Non-pigmented ciliary epithelial cell (primary cell): Measurements from ENCODE around the gene COL28A1.
A peak's percentile ranks its signal among the peaks of the same experiment; 100 is the strongest.
"Not testable (repeated sequence)": the region's sequence is repeated elsewhere in the genome, so short reads cannot be mapped to it uniquely, and the experiment has no call there.

Experiments used
- DNase-seq: peaks from one replicate; pipeline ENCODE4 v3.0.0-alpha.2; 2010; ENCODE audit warnings: low read depth

The COL28A1 gene

GRCh38 chr7:7464991-7465765, 70.5 kb downstream of the COL28A1 start:
- not testable (repeated sequence) for DNase-seq

DNA sequence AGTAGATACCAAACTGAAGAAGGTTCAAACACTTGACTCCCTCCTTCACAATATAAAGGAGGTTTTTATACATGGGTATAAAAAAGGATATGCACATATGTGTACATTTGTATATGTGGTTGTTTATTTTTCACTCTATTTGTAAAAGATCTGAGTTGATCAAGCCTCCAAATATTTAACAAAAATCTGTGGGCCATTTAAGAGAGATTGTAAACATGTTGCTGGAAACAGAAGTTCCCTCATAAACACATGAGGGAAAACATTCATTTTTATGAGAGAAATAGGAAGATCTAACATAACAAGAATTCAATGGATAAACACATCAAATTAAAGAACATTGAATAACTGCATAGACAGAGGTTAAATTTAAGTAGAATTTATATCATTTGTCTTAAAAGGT, 81.7 kb downstream of the COL28A1 start:
- DNase-seq, result no peak

DNA sequence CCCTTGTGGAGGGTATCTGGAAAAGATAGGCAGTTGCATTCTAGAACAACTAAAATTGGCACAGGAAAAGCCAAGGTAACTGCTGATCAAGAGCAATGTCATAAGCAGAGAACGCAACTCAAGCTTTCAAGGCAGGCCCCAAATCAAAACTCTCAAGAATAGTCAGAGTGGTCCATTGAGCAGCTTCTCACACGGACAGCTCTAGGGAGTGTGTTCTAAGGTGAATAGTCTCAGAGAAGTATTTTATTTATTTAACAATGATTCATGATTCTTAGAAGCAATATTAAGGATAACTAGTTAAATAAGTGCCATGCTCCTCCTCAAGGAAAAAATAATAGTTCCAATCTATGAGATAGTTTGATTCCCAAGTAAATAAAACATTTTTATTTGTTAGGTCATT, 83.0 kb downstream of the COL28A1 start:
- no peak for DNase-seq

GRCh38 chr7:7452119-7452518, 83.6 kb downstream of the COL28A1 start:
- no peak for DNase-seq

GRCh38 chr7:7449055-7449454, 86.6 kb downstream of the COL28A1 start:
- no peak for DNase-seq

DNA sequence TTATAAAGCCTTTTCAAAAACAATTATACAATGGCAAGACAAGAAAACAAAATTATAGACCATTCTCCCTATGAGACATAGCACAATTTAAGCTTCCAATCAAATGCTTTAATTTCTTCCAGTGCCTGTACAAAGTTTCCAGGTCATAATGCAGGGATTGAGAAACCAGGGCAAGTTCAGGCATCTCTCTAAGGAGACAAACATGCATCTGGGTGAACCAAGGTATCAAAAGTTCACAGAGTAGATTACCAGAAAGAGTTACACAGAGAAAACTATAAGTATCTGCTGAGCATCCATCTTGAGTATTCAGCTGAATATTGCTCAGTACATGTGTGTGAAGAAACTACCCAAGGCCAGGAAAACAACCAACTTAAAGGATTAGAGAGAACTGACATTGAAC, 89.1 kb downstream of the COL28A1 start:
- DNase-seq, result no peak

- no peak for DNase-seq
Measured at GRCh38 chr7:7443806-7444350, 91.8 kb downstream of the COL28A1 start.

- DNase-seq, result no peak
Measured at GRCh38 chr7:7439564-7439963, 96.1 kb downstream of the COL28A1 start.

- DNase-seq, result peak; percentile 98
Measured at GRCh38 chr7:7438851-7439250, 96.8 kb downstream of the COL28A1 start.

DNA sequence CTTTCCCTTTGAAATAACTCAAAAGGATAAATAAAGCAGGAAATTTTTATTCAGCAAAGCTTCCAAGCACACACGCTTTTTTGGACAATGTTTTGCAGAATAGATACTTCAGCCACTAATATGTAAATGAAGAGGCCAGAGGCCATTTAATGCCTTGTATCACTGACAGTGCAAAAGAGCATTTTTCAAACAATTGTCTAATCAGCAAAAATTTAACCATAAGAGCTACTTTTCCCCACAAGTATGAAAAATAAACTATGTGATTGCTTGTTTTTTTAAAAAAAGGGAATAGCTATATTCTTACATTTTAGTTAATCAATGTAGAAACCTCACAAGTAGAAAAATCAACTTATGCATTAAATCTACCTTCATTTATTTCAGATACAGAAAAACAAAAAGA, 99.7 kb downstream of the COL28A1 start:
- DNase-seq, result no peak

DNA sequence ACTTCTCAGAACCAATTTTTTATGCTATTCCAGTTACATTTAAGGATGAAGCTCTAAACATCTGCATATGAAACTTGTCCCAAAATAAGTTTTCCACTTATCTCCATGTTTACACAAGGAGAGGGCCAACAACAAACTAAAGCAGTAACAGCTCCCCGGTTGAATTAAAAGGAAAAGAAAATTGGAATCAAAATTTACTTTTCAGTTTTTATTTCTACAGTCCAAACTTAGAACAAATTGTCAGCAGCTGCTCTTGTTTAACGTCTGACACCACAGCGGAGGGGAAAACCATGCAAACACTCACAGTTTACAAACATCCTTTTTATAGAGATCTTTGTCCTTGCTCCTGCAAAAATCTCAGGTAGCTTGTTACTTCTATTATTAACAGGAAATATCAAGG, 101.3 kb downstream of the COL28A1 start:
- DNase-seq, result no peak

GRCh38 chr7:7433811-7434210, 101.9 kb downstream of the COL28A1 start:
- DNase-seq, result no peak

DNA sequence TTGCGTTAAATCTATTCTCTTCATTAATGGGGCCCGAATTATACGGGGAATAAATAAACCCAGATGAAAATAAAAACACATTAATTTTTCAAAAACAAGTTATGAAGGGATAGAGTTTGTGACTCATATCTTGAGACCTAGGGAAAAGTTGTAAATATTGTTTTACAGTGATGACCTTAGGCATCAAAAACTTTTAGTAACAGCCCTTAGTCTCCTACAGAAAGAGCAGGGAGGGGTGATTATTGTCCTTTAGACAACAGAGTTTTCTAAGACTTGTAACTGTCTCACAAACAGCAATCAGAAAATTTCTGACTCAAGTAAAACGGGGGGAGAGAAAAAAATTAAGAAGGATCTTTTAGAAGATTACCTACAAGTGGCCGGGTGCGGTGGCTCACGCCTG, 102.7 kb downstream of the COL28A1 start:
- no peak for DNase-seq

GRCh38 chr7:7428806-7429205, 106.9 kb downstream of the COL28A1 start:
- DNase-seq, result no peak

DNA sequence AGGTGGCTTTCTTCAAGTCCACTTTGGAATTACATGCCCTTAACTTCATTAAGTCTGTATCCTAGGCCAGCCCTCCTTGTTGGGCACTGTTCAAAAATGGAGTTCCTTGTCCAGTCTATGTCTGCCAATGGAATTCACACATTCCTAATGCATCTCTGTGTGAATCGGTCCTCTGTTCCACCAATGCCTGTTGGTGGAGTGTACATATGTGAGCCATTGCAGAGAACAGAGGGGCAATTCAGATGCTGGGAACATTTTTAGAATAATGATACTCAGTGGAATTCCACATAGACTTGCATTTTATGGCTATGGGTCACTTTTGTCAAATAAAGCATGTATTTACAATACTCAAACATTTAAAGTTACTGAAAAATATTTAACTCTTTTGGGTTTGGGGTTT, 108.3 kb downstream of the COL28A1 start:
- DNase-seq, result no peak

DNA sequence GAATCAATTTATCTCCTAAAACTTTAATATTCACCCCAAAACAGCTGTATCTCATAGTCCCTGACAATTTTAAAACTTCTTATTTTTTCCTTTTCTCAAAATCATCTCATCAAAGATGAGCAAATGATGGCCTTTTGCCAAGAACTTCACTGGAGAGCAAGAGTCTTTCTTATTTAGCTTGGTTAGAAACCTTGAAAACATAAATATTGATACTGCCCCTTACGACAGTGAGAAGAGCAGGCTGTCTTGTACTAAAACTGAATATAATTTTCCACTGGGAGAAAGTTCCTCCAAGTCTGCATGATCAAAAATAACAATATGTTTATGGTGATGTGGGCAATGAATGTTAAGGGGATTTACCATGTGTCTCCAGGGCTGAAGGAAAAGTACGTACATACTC, 109.0 kb downstream of the COL28A1 start:
- no peak for DNase-seq

- no peak for DNase-seq
Measured at GRCh38 chr7:7425321-7425720, 110.4 kb downstream of the COL28A1 start.

GRCh38 chr7:7424151-7424873, 111.4 kb downstream of the COL28A1 start:
- DNase-seq, result peak; percentile 28

DNA sequence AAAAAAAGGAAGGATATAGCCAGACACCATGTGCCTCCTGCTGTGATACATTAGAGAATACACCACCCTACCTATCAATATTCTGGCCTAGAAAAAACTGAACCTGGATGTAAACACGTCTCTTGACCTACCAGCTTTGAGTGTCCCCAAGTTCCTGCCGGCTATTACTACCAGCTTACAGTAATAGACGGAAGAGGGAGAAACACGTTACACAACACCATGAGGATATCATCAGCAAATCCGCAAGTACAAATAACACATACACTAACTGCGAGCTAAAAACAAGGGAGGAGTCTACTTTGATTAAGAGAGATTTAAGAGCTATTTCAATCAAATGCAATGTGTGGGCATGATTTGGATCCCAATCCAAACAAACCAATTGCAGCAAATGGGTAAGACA, 113.0 kb downstream of the COL28A1 start:
- DNase-seq, result no peak

GRCh38 chr7:7421826-7422225, 113.8 kb downstream of the COL28A1 start:
- DNase-seq, result no peak

DNA sequence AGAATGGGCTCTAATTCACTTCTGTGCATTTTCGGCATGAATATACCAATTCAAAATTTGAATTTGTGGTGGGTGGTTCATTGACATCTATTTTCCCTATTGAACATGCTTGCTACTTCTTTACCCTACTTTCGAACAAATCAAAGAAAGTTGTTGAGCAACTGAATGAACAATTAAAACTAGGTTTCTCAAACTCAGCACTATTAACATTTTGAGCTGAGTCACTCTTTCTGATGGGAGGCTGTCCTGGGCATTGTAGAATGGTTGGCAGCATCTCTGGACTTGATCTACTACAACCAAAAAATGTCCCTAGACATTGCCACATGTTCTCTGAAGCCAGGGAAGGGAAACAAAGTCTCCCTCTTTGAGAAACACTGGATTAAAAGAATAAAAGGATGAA, 116.7 kb downstream of the COL28A1 start:
- no peak for DNase-seq

GRCh38 chr7:7417851-7418250, 117.8 kb downstream of the COL28A1 start:
- DNase-seq, result no peak

- DNase-seq, result no peak
Measured at GRCh38 chr7:7417414-7417813, 118.3 kb downstream of the COL28A1 start.
